RWPE2 (cell line): ENCODE measurements around the gene MYB.

Experiments
- ATAC-seq: fragments of 200-7000 bp; cut with Tn5 transposase; 3 replicates; pipeline ENCODE4 v1.9.1; 2021; ENCODE audit warnings: low read depth
- DNase-seq: peaks from one replicate; pipeline ENCODE4 v3.0.0-alpha.2; 2020; ENCODE audit warnings: low spot score
- H3K27ac ChIP-seq: fragments of 450-650 bp; 2 replicates; pipeline ENCODE4 v1.5.1; 2017; ENCODE audit warnings: mild to moderate bottlenecking; ENCODE audit not compliant: poor library complexity, severe bottlenecking
- H3K27me3 ChIP-seq: fragments of 250-450 bp; sonication (Bioruptor Pico); 2 replicates; pipeline ENCODE4 v1.5.1; 2021; ENCODE audit warnings: mild to moderate bottlenecking, moderate library complexity; ENCODE audit not compliant: insufficient read depth, poor library complexity, severe bottlenecking
- H3K36me3 ChIP-seq: fragments of 250-450 bp; sonication (Bioruptor Pico); 2 replicates; pipeline ENCODE4 v1.5.1; 2020; ENCODE audit warnings: low read depth, mild to moderate bottlenecking, moderate library complexity
- H3K4me1 ChIP-seq: fragments of 250-450 bp; sonication (Bioruptor Pico); 2 replicates; pipeline ENCODE4 v1.5.1; 2021; ENCODE audit warnings: mild to moderate bottlenecking, moderate library complexity; ENCODE audit not compliant: insufficient read depth, poor library complexity, severe bottlenecking
- H3K4me3 ChIP-seq: fragments of 250-450 bp; sonication (Bioruptor Pico); 2 replicates; pipeline ENCODE4 v1.5.1; 2021; ENCODE audit warnings: mild to moderate bottlenecking, moderate library complexity; ENCODE audit not compliant: severe bottlenecking
- H3K9me3 ChIP-seq: fragments of 250-450 bp; sonication (Bioruptor Pico); 2 replicates; pipeline ENCODE4 v1.5.1; 2021; ENCODE audit warnings: mild to moderate bottlenecking, moderate library complexity; ENCODE audit not compliant: severe bottlenecking
- TF ChIP-seq, protein P1 (sequence below): fragments of 450-650 bp; IDR thresholded peaks from one replicate; pipeline ENCODE4 v1.5.1; 2017; ENCODE audit warnings: mild to moderate bottlenecking, moderate library complexity; ENCODE audit not compliant: poor library complexity, severe bottlenecking

MYB gene

DNA sequence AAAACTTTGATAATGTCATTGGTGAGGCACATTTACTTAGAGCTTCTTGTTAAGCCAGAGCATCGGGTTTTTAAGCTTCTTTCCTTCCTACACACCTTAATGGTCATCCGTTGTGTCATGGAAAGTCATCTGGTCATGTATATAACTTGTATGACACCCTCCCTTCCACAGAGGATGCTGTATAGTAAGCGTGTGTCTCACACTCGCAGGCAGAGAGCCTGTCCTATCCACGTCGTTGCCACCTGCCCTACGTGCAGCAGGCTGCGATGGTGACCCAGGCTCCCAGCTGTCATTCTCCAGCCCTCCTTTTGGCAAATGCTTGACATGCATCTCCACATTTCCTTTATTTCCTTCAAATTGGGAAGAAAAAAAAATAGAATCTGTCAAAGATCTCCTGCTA is 85.6 kb downstream of the MYB start:
- Histone ChIP-seq H3K27me3 (no peaks in the 10 kb centered on the region), H3K36me3 (no peaks in the 10 kb centered on the region), H3K27ac (no peak overlapping the region), H3K4me3 (no peak overlapping the region), H3K4me1 (peaks cover 17% of the 10 kb centered on the region), H3K9me3 (no peaks in the 10 kb centered on the region)
- TF ChIP-seq, protein P1, sequence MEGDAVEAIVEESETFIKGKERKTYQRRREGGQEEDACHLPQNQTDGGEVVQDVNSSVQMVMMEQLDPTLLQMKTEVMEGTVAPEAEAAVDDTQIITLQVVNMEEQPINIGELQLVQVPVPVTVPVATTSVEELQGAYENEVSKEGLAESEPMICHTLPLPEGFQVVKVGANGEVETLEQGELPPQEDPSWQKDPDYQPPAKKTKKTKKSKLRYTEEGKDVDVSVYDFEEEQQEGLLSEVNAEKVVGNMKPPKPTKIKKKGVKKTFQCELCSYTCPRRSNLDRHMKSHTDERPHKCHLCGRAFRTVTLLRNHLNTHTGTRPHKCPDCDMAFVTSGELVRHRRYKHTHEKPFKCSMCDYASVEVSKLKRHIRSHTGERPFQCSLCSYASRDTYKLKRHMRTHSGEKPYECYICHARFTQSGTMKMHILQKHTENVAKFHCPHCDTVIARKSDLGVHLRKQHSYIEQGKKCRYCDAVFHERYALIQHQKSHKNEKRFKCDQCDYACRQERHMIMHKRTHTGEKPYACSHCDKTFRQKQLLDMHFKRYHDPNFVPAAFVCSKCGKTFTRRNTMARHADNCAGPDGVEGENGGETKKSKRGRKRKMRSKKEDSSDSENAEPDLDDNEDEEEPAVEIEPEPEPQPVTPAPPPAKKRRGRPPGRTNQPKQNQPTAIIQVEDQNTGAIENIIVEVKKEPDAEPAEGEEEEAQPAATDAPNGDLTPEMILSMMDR = no peak
- DNase-seq (no peak), ATAC-seq (no peak)

DNA sequence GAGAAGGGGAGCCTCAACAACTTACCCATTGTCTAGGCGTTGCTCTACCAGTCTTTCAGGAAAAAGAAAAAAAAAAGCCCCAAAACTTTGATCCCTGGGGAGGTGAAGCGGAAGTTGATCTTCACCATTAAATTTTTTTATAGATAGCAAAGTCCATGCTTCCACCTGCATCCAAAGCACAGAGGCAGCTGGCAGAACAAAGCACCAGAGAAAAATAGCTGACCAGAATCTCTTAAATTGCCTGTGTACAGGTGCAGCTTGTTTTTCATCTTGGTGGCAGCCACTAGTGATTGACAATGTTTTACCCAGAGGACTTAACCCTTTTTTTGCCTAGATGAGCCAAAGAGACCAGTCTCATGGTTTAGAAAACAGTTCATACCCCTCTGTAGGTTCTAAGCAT is 86.0 kb downstream of the MYB start:
- Histone ChIP-seq H3K4me1 (peaks cover 17% of the 10 kb centered on the region), H3K9me3 (no peaks in the 10 kb centered on the region), H3K4me3 (no peak overlapping the region), H3K27me3 (no peaks in the 10 kb centered on the region), H3K36me3 (no peaks in the 10 kb centered on the region), H3K27ac (no peak overlapping the region)
- ATAC-seq (no peak), DNase-seq (no peak)
- TF ChIP-seq, protein P1 = no peak

DNA sequence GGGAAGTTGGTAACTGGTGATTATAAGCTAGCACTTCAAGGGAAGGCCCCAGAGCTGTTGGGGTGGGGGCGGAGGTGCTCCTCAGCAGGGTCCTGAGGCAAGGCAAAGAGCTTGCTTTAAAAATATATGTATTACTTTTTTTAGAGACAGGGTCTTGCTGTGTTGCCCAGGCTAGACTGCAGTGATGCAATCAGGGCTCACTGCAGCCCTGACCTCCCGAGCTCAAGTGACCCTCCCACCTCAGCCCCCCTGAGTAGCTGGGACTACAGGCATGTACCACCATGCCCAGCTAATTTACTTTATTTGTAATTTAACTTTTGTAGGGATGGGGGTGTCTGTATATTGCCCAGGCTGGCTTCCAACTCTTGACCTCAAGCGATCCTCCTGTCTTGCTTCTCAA is 87.2 kb downstream of the MYB start:
- ATAC-seq = no peak
- Histone ChIP-seq H3K27ac (no peak overlapping the region), H3K4me3 (no peak overlapping the region), H3K27me3 (no peaks in the 10 kb centered on the region), H3K9me3 (no peaks in the 10 kb centered on the region), H3K36me3 (no peaks in the 10 kb centered on the region), H3K4me1 (peaks cover 17% of the 10 kb centered on the region)
- TF ChIP-seq, protein P1 = no peak
- DNase-seq = no peak

DNA sequence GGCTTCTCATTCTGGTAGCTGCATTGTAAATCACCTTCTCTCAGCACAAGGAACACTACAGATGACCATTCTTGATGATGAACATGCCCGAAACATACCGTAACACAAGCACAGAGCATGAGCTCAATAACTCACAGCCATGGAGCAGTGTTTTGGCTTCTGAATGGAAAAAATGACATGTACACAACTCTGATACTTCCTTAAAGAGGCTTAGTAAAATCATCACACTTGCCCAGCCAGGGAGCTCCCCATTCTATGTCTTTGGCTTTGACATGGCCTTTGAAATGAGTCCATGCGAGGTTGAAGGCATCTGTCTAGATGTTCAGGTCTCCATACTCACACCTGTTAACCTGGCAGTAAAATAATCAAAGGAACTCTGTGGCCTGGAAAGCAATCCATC is 87.6 kb downstream of the MYB start:
- no peak for ATAC-seq
- Histone ChIP-seq H3K9me3 (no peaks in the 10 kb centered on the region), H3K4me1 (peaks cover 17% of the 10 kb centered on the region), H3K4me3 (no peak overlapping the region), H3K36me3 (no peaks in the 10 kb centered on the region), H3K27ac (no peak overlapping the region), H3K27me3 (no peaks in the 10 kb centered on the region)
- no peak for DNase-seq
- TF ChIP-seq, protein P1 = no peak
